HCT116 (cell line): ENCODE data around the gene YAP1. TPM values are rescaled to one million over a fixed set of nuclear protein-coding genes. Genes with fewer than 3 reads are reported as not detected.
A peak's percentile ranks its signal among the peaks of the same experiment; 100 is the strongest.

Experiments
- ATAC-seq: fragments of 200-7000 bp; cut with Tn5 transposase; 2 replicates; pipeline ENCODE4 v1.9.1; 2020; ENCODE audit warnings: mild to moderate bottlenecking, moderate library complexity
- BruUV-seq: library from RNA; stranded (reverse); fragments of 400-500 nt; replicated peaks from 2 replicates; lab custom pipeline; 2021; lab: Mats Ljungman, UMichigan
- CTCF ChIA-PET: fragments of 300-600 bp; sonication (Branson Sonifier 250); formaldehyde crosslinking; loops from one replicate; lab custom pipeline; 2021; ENCODE audit warnings: antibody characterized with exemption; lab: Charles Lee
- POLR2A ChIA-PET: fragments of 300-600, 350-600 bp; sonication (Branson Sonifier 250); formaldehyde crosslinking; loops from one replicate; lab custom pipeline; 2021; ENCODE audit warnings: antibody characterized with exemption; lab: Charles Lee
- RAD21 ChIA-PET, 2 experiments: fragments of 300-600 bp; sonication (Branson Sonifier 250); formaldehyde crosslinking; loops; one replicate each; lab custom pipeline; 2023; ENCODE audit warnings: low total read pairs in 2 of 2; ENCODE audit not compliant: uncharacterized antibody in 2 of 2, unreplicated experiment in 2 of 2, low non-redundant PET in 1 of 2; lab: Charles Lee
- DNase-seq: peaks from one replicate; pipeline ENCODE4 v3.0.0-alpha.2; 2010; ENCODE audit warnings: low read depth, low spot score
- H2AFZ ChIP-seq: fragments of 200-600 bp; shearing (Covaris generic), sonication (generic); 2 replicates; pipeline ENCODE4 v1.6.1; 2017; ENCODE audit warnings: low read depth, mixed run types, mixed read lengths, antibody characterized with exemption, low read length; ENCODE audit not compliant: poor library complexity, severe bottlenecking
- H3K27ac ChIP-seq: 2 replicates; pipeline ENCODE4 v1.5.1; 2012; ENCODE audit warnings: low read depth, low read length
- H3K27me3 ChIP-seq: fragments of 200-600 bp; sonication (generic); 2 replicates; pipeline ENCODE4 v1.6.1; 2016; ENCODE audit warnings: mixed run types, low read length, mixed read lengths; ENCODE audit not compliant: insufficient read depth
- H3K36me3 ChIP-seq, 2 experiments: fragments of 200-500 bp in 1 of 2; fragments of 200-600 bp in 1 of 2; sonication (Bioruptor generic) in 1 of 2; sonication (generic) in 1 of 2; 2 replicates each; pipeline versions ENCODE4 v1.5.1 to v1.6.1; 2014 to 2016; ENCODE audit warnings: low read length in 2 of 2, inconsistent platforms in 1 of 2, mixed read lengths in 1 of 2, mixed run types in 1 of 2; ENCODE audit not compliant: insufficient read depth in 2 of 2, control insufficient read depth in 1 of 2
- H3K4me1 ChIP-seq, 2 experiments: fragments of 200-600 bp in 1 of 2; sonication (generic) in 1 of 2; 2 replicates each; pipeline versions ENCODE4 v1.5.1 to v1.6.1; 2012 to 2017; ENCODE audit warnings: low read length in 2 of 2, inconsistent platforms in 1 of 2, mild to moderate bottlenecking in 1 of 2, mixed read lengths in 1 of 2, mixed run types in 1 of 2, moderate library complexity in 1 of 2; ENCODE audit not compliant: insufficient read depth in 2 of 2, control insufficient read depth in 1 of 2
- H3K4me2 ChIP-seq: fragments of 200-600 bp; sonication (generic); 2 replicates; pipeline ENCODE4 v1.6.1; 2017; ENCODE audit warnings: mixed run types, low read length, mixed read lengths
- H3K4me3 ChIP-seq, 2 experiments: fragments of 200-600 bp in 1 of 2; sonication (generic) in 1 of 2; replicated peaks in 1 of 2; 2 replicates each; pipeline ENCODE4 v1.5.1; 2011 to 2016; ENCODE audit warnings: low read length in 2 of 2, control low read depth in 1 of 2, low read depth in 1 of 2, mild to moderate bottlenecking in 1 of 2, mixed read lengths in 1 of 2, mixed run types in 1 of 2
- H3K79me2 ChIP-seq: fragments of 200-600 bp; sonication (generic); 2 replicates; pipeline ENCODE4 v1.6.1; 2017; ENCODE audit warnings: mild to moderate bottlenecking, mixed run types, low read length, moderate library complexity, mixed read lengths; ENCODE audit not compliant: insufficient read depth
- H3K9ac ChIP-seq: fragments of 200-600 bp; sonication (generic); 2 replicates; pipeline ENCODE4 v1.6.1; 2016; ENCODE audit warnings: low read length, mixed read lengths
- H3K9me2 ChIP-seq: fragments of 200-600 bp; sonication (generic), shearing (Covaris generic); 2 replicates; pipeline ENCODE4 v1.6.1; 2017; ENCODE audit warnings: mixed run types, mild to moderate bottlenecking, moderate library complexity; ENCODE audit not compliant: insufficient read depth
- H3K9me3 ChIP-seq, 2 experiments: fragments of 200-500 bp in 1 of 2; fragments of 200-600 bp in 1 of 2; sonication (Bioruptor generic) in 1 of 2; sonication (generic) in 1 of 2; 2 replicates each; pipeline ENCODE4 v1.6.1; 2014 to 2017; ENCODE audit warnings: low read length in 2 of 2, mixed read lengths in 2 of 2, inconsistent platforms in 1 of 2, low read depth in 1 of 2, mild to moderate bottlenecking in 1 of 2, mixed run types in 1 of 2, moderate library complexity in 1 of 2; ENCODE audit not compliant: control insufficient read depth in 1 of 2, insufficient read depth in 1 of 2
- H4K20me1 ChIP-seq: fragments of 200-600 bp; sonication (generic), shearing (Covaris generic); 2 replicates; pipeline ENCODE4 v1.6.1; 2017; ENCODE audit warnings: mixed run types, mild to moderate bottlenecking, moderate library complexity; ENCODE audit not compliant: insufficient read depth
- CEBPB ChIP-seq: IDR thresholded peaks from 2 replicates; pipeline ENCODE4 v1.6.1; 2012; ENCODE audit warnings: low read depth
- CTCF ChIP-seq, 3 experiments: fragments of 200-600 bp in 1 of 3; sonication (generic) in 1 of 3; IDR thresholded peaks in 2 of 3; conservative IDR thresholded peaks in 1 of 3; 2 replicates each; pipeline ENCODE4 v1.5.1; 2012 to 2017; ENCODE audit warnings: low read depth in 2 of 3, low read length in 2 of 3, antibody characterized with exemption in 1 of 3, borderline replicate concordance in 1 of 3, control low read depth in 1 of 3, mild to moderate bottlenecking in 1 of 3, mixed read lengths in 1 of 3, mixed run types in 1 of 3, moderate library complexity in 1 of 3; ENCODE audit not compliant: insufficient read depth in 1 of 3
- EGR1 ChIP-seq: IDR thresholded peaks from 2 replicates; pipeline ENCODE4 v1.6.1; 2012; ENCODE audit warnings: low read depth
- SP1 ChIP-seq: IDR thresholded peaks from 2 replicates; pipeline ENCODE4 v1.6.1; 2012; ENCODE audit warnings: low read depth
- intact Hi-C: fragments of 100-400 bp; cut with micrococcal nuclease; formaldehyde crosslinking; loops from 2 replicates; pipeline ENCODE4 v1.10.0; 2022
- total RNA-seq: library from RNA; stranded (reverse); gene quantifications from one replicate; pipeline ENCODE4 v1.2.1, GENCODE V29; 2021; ENCODE audit not compliant: unreplicated experiment
- TF ChIP-seq, protein P1 (sequence below): IDR thresholded peaks from 2 replicates; pipeline ENCODE4 v1.6.1; 2012; ENCODE audit warnings: low read depth

The YAP1 gene
- total RNA-seq, 1 experiment from 2014 or later, result 88.6 TPM

GRCh38 chr11:102144357-102145355 lies 34.4 kb downstream of the YAP1 start:
- H3K4me1 ChIP-seq, result peaks cover 16 to 25% of the 10 kb centered on the region in 2 experiments
- ATAC-seq, result peak; percentile 62; the same call in 1 of the 2 replicates
- TF ChIP-seq, protein P1, sequence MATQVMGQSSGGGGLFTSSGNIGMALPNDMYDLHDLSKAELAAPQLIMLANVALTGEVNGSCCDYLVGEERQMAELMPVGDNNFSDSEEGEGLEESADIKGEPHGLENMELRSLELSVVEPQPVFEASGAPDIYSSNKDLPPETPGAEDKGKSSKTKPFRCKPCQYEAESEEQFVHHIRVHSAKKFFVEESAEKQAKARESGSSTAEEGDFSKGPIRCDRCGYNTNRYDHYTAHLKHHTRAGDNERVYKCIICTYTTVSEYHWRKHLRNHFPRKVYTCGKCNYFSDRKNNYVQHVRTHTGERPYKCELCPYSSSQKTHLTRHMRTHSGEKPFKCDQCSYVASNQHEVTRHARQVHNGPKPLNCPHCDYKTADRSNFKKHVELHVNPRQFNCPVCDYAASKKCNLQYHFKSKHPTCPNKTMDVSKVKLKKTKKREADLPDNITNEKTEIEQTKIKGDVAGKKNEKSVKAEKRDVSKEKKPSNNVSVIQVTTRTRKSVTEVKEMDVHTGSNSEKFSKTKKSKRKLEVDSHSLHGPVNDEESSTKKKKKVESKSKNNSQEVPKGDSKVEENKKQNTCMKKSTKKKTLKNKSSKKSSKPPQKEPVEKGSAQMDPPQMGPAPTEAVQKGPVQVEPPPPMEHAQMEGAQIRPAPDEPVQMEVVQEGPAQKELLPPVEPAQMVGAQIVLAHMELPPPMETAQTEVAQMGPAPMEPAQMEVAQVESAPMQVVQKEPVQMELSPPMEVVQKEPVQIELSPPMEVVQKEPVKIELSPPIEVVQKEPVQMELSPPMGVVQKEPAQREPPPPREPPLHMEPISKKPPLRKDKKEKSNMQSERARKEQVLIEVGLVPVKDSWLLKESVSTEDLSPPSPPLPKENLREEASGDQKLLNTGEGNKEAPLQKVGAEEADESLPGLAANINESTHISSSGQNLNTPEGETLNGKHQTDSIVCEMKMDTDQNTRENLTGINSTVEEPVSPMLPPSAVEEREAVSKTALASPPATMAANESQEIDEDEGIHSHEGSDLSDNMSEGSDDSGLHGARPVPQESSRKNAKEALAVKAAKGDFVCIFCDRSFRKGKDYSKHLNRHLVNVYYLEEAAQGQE, result no peak
- TF ChIP-seq EGR1, result no peak
- TF ChIP-seq SP1, result peak; percentile 1; the same call in 1 of the 2 replicates
- no peak for TF ChIP-seq CTCF (IDR thresholded peaks at IDR 0.05 in 2 of 3, conservative IDR thresholded peaks at IDR 0.05 in 1 of 3; ENCODE audit: borderline replicate concordance in 1 of 3, insufficient read depth in 1 of 3, low read depth in 2 of 3, low read length in 2 of 3)
- TF ChIP-seq CEBPB, result peak; percentile 43; the same call in 1 of the 2 replicates
- TF ChIP-seq, all 23 proteins: peak for 2
- intact Hi-C loops, result no loop called here
- ChIA-PET POLR2A (no interaction called here), RAD21 (no interaction called here), CTCF (no interaction called here)
- Histone ChIP-seq H3K4me2 (peak overlapping the region; percentile 48), H3K79me2 (peaks cover 100% of the 10 kb centered on the region), H3K9ac (no peak overlapping the region), H3K27me3 (no peaks in the 10 kb centered on the region), H2AFZ (no peak overlapping the region), H3K4me3 (no peak overlapping the region), H3K9me3 (no peaks in the 10 kb centered on the region), H3K27ac (no peak overlapping the region), H3K9me2 (no peaks in the 10 kb centered on the region), H4K20me1 (peaks cover 17% of the 10 kb centered on the region; the same call in 1 of the 2 replicates), H3K36me3 (no peaks in the 10 kb centered on the region)
- BruUV-seq, result no TSS peak
- DNase-seq, result no peak
